ENCODE measurements around the gene CDK5RAP3.

The CDK5RAP3 gene

DNA sequence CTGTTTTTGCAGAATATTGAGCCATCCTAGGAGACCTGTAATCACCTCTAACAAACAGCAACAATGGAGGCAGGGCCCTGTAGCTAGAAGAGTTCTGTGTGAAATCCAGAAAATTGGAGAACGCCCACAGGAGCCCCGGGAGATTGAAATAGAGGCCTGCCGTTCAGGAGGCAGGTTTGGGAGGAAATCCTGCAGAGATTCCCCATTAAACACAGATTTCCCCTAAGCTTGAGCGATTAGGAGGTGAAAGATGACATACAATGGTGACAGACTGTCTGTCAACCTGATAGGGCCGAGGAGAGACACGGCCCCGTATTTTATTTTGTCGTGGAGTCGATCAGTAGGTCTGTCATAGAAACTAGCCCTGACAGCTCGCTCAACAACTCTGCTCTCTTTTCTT is 18.2 kb downstream of the CDK5RAP3 start:
- no peaks in the 10 kb centered on the region for H3K9me3 ChIP-seq
- no peaks in the 10 kb centered on the region for H3K4me1 ChIP-seq (ENCODE audit: control insufficient read depth in 1 of 2, insufficient read depth in 1 of 2, low read depth in 1 of 2, low read length in 1 of 2)
- peaks cover 14% of the 10 kb centered on the region for H3K36me3 ChIP-seq
- H3K27me3 ChIP-seq: peaks cover 25% of the 10 kb centered on the region
- no peak overlapping the region for H3K27ac ChIP-seq
- no peak overlapping the region for H3K4me3 ChIP-seq (ENCODE audit: low read depth in 1 of 2, low read length in 1 of 2)
- TF ChIP-seq, protein P1, sequence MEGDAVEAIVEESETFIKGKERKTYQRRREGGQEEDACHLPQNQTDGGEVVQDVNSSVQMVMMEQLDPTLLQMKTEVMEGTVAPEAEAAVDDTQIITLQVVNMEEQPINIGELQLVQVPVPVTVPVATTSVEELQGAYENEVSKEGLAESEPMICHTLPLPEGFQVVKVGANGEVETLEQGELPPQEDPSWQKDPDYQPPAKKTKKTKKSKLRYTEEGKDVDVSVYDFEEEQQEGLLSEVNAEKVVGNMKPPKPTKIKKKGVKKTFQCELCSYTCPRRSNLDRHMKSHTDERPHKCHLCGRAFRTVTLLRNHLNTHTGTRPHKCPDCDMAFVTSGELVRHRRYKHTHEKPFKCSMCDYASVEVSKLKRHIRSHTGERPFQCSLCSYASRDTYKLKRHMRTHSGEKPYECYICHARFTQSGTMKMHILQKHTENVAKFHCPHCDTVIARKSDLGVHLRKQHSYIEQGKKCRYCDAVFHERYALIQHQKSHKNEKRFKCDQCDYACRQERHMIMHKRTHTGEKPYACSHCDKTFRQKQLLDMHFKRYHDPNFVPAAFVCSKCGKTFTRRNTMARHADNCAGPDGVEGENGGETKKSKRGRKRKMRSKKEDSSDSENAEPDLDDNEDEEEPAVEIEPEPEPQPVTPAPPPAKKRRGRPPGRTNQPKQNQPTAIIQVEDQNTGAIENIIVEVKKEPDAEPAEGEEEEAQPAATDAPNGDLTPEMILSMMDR (IDR thresholded peaks at IDR 0.05): no peak

DNA sequence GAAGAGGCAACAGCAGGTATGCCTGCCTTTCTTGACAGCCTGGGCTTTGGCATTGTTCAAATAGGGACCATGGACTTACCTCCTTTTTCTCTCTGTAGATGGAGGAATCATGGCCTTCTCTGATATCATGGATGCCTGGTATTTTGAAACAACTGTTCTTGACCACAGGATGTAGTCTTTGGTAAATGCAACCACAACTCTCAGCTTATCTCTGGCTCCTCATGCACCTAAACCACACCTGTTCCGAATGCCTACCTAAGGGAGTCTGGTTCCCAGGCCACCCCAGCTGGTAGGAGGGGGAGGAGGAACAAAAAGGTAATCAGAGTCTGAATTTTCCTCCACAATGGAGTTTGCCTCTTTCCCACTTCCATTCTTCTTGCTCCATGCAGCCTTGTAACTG is 18.8 kb downstream of the CDK5RAP3 start:
- TF ChIP-seq, protein P1 (IDR thresholded peaks at IDR 0.05): no peak
- H3K27ac ChIP-seq: no peak overlapping the region
- no peak overlapping the region for H3K4me3 ChIP-seq (ENCODE audit: low read depth in 1 of 2, low read length in 1 of 2)
- H3K36me3 ChIP-seq: peaks cover 9% of the 10 kb centered on the region
- no peaks in the 10 kb centered on the region for H3K4me1 ChIP-seq (ENCODE audit: control insufficient read depth in 1 of 2, insufficient read depth in 1 of 2, low read depth in 1 of 2, low read length in 1 of 2)
- peaks cover 25% of the 10 kb centered on the region for H3K27me3 ChIP-seq
- H3K9me3 ChIP-seq: no peaks in the 10 kb centered on the region

DNA sequence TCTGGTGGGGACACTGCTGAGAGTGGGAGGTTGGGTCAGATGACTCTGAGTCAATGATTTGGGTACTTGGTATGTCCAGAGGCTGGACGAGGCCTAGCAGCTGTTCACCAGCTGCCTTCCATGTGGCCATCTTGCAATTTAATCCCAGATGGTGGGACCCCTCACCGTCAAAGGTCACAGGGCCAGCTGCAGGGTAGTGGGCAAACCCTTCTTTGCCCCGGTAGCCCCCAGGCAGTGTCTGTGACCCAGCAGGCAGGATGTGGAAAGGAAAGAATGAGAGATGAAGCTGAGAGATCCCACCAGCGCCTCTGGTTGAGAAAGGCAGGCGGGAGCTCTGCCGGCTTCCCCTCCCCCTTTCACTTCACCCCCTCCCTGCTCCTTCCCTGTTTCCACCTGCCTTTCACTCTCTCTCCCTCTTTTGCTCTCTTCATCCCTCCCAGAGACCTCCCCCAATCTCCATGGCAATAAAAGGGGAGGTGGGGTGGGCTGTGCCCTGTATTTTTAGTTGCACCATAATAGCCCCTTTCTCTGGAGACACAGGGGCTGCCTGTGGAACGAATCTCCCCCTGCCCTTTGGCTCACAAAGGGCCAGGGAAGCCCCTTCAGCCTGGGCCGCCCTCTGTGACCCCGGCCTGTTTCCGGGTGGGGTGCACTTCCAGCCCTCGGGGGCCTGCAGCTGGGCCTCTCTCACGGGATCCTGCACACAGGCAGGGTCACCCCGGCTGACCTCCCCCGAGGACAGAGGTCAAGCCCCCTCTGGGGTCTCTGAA is 20.2 kb downstream of the CDK5RAP3 start:
- Histone ChIP-seq H3K27me3 (peaks cover 25% of the 10 kb centered on the region), H3K4me1 (ENCODE audit: control insufficient read depth in 1 of 2, insufficient read depth in 1 of 2, low read depth in 1 of 2, low read length in 1 of 2) (no peaks in the 10 kb centered on the region), H3K4me3 (ENCODE audit: low read depth in 1 of 2, low read length in 1 of 2) (no peak overlapping the region), H3K36me3 (no peaks in the 10 kb centered on the region), H3K9me3 (no peaks in the 10 kb centered on the region), H3K27ac (no peak overlapping the region)
- TF ChIP-seq, protein P1 (IDR thresholded peaks at IDR 0.05): no peak

DNA sequence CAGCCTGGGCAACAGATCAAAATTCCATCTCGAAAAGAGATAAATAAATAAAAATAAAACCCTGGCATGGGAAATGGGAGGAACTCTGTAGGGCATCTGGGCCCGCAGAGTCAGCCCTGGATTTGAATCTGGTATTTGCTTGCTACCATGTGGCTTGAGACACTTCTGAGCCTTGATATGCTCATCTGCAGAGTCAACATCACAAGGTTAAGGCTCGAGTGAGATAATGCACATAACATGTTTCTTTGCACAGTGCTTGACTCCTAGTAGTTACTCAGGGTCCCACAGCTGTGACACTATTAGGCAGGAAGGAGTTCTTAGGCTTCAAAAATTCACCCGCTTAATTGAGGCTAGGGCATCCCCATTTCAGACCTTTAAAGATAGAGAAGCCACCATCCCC is 21.3 kb downstream of the CDK5RAP3 start:
- no peaks in the 10 kb centered on the region for H3K9me3 ChIP-seq
- H3K27me3 ChIP-seq: peaks cover 21% of the 10 kb centered on the region
- no peak overlapping the region for H3K27ac ChIP-seq
- TF ChIP-seq, protein P1 (IDR thresholded peaks at IDR 0.05): no peak
- no peak overlapping the region for H3K4me3 ChIP-seq (ENCODE audit: low read depth in 1 of 2, low read length in 1 of 2)
- no peaks in the 10 kb centered on the region for H3K36me3 ChIP-seq
- no peaks in the 10 kb centered on the region for H3K4me1 ChIP-seq (ENCODE audit: control insufficient read depth in 1 of 2, insufficient read depth in 1 of 2, low read depth in 1 of 2, low read length in 1 of 2)

DNA sequence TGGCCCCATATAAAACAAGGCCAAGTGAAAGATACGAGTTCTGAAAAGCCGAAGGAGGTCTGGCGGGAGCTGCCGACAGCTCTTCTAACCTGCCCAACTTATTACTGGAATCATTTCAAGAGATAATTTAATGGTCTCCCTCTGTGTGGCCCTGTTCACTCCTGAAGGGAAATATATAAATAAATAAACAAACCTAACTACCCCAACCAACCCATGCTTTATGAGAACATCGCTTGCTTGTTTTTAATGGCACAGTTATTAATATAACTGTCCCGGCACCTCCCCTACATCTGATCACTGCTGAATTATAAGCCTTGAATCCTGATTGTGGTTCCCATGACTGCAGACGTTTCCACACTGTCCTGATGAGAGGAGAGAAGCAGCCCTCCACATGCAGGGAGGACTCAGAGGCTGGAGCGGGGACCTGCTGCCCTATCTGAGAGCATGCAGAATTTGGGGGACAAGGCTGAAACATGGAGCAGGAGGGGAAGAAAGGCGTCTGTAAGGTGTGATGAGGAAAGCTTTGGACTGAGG is 22.2 kb downstream of the CDK5RAP3 start:
- Histone ChIP-seq H3K4me3 (ENCODE audit: low read depth in 1 of 2, low read length in 1 of 2) (no peak overlapping the region), H3K36me3 (no peaks in the 10 kb centered on the region), H3K27me3 (peaks cover 18% of the 10 kb centered on the region), H3K27ac (no peak overlapping the region), H3K4me1 (ENCODE audit: control insufficient read depth in 1 of 2, insufficient read depth in 1 of 2, low read depth in 1 of 2, low read length in 1 of 2) (no peaks in the 10 kb centered on the region), H3K9me3 (no peaks in the 10 kb centered on the region)
- TF ChIP-seq, protein P1 (IDR thresholded peaks at IDR 0.05): no peak
